K562 (cell line): ENCODE results near the gene TMEM192. TPM values are rescaled to one million over a fixed set of nuclear protein-coding genes. Genes with fewer than 3 reads are reported as not detected.

Source experiments
- ATAC-seq: fragments of 200-7000 bp; cut with Tn5 transposase; 3 replicates; pipeline ENCODE4 v1.9.1; 2020; ENCODE audit warnings: moderate library complexity
- BruUV-seq: library from RNA; stranded (reverse); fragments of 400-500 nt; replicated peaks from 2 replicates; lab custom pipeline; 2021; lab: Mats Ljungman, UMichigan
- CTCF ChIA-PET: fragments of 300-600 bp; formaldehyde crosslinking; extraction: SDS; loops from one replicate; lab custom pipeline; 2021; ENCODE audit warnings: low intra/inter-chr PET ratio; lab: Yijun Ruan, JAX
- POLR2A ChIA-PET: fragments of 300-600, 350-650 bp; sonication (Branson Sonifier 250); formaldehyde crosslinking; extraction: SDS; loops from one replicate; lab custom pipeline; 2021; ENCODE audit warnings: antibody characterized with exemption, inconsistent platforms; lab: Yijun Ruan, JAX
- DNase-seq, 4 experiments: peaks; one replicate each; pipeline versions ENCODE4 v3.0.0 to v3.0.0-alpha.2; 2011 to 2018; ENCODE audit warnings: low spot score in 3 of 4, mixed read lengths in 3 of 4; ENCODE audit errors: extremely low read depth in 1 of 4
- FAIRE-seq: peaks from 2 replicates; lab custom pipeline; 2011; peaks lifted over from hg19 to GRCh38; lab: Jason Lieb, UNC
- H2AFZ ChIP-seq: 2 replicates; pipeline ENCODE4 v1.6.0; 2011; ENCODE audit warnings: low read depth, low read length, control low read depth, inconsistent platforms
- H3K27ac ChIP-seq: fragments of 200-600 bp; 3 replicates; pipeline ENCODE4 v1.8.0; 2011; ENCODE audit warnings: low read depth, mild to moderate bottlenecking, control low read depth, inconsistent platforms, low read length, moderate library complexity, mixed read lengths; ENCODE audit errors: extremely low read depth
- H3K27me3 ChIP-seq, 2 experiments: fragments of 300-600 bp in 1 of 2; 2 replicates in 1 of 2; 3 replicates in 1 of 2; pipeline versions ENCODE4 v1.6.0 to v1.8.0; 2011; ENCODE audit warnings: inconsistent platforms in 2 of 2, low read length in 2 of 2, mild to moderate bottlenecking in 1 of 2, mixed read lengths in 1 of 2, moderate library complexity in 1 of 2; ENCODE audit not compliant: control insufficient read depth in 2 of 2, insufficient read depth in 2 of 2
- H3K36me3 ChIP-seq: fragments of 300-600 bp; 3 replicates; pipeline ENCODE4 v1.8.0; 2011; ENCODE audit warnings: mild to moderate bottlenecking, low read length, inconsistent platforms; ENCODE audit not compliant: control insufficient read depth, insufficient read depth
- H3K4me1 ChIP-seq, 2 experiments: fragments of 200-600 bp in 1 of 2; replicated peaks in 1 of 2; 2 replicates in 1 of 2; 3 replicates in 1 of 2; pipeline versions ENCODE4 v1.5.1 to v1.8.0; 2011; ENCODE audit warnings: inconsistent platforms in 2 of 2, low read length in 2 of 2, mild to moderate bottlenecking in 1 of 2, mixed read lengths in 1 of 2, moderate library complexity in 1 of 2; ENCODE audit not compliant: control insufficient read depth in 2 of 2, insufficient read depth in 2 of 2
- H3K4me2 ChIP-seq: 2 replicates; pipeline ENCODE4 v1.6.1; 2011; ENCODE audit warnings: low read length, control low read depth, inconsistent platforms, mixed read lengths; ENCODE audit not compliant: insufficient read depth
- H3K4me3 ChIP-seq: fragments of 200-600 bp; sonication (generic), shearing (Covaris generic); 2 replicates; pipeline ENCODE4 v1.5.1; 2016; ENCODE audit warnings: control low read depth, inconsistent platforms
- H3K79me2 ChIP-seq: fragments of 200-600 bp; 3 replicates; pipeline ENCODE4 v1.8.0; 2011; ENCODE audit warnings: low read length, inconsistent platforms; ENCODE audit not compliant: control insufficient read depth, insufficient read depth
- H3K9ac ChIP-seq, 2 experiments: 2 replicates each; pipeline versions ENCODE4 v1.6.0 to v1.6.1; 2011; ENCODE audit warnings: low read depth in 2 of 2, low read length in 2 of 2, control low read depth in 1 of 2, inconsistent platforms in 1 of 2, mild to moderate bottlenecking in 1 of 2, mixed read lengths in 1 of 2; ENCODE audit not compliant: insufficient read depth in 1 of 2
- H3K9me1 ChIP-seq: one replicate; pipeline ENCODE4 v1.6.0; 2011; ENCODE audit warnings: inconsistent platforms, mild to moderate bottlenecking, low read length, moderate library complexity; ENCODE audit not compliant: control insufficient read depth, insufficient read depth
- H3K9me3 ChIP-seq: replicated peaks from 2 replicates; pipeline ENCODE4 v1.5.1; 2011; ENCODE audit warnings: low read depth, low read length, inconsistent platforms; ENCODE audit not compliant: control insufficient read depth, insufficient read depth
- H4K20me1 ChIP-seq: replicated peaks from 2 replicates; pipeline ENCODE4 v1.6.1; 2011; ENCODE audit warnings: low read length, inconsistent platforms, mixed read lengths; ENCODE audit not compliant: control insufficient read depth, insufficient read depth
- FOXA3 ChIP-seq, 2 experiments: fragments of 450-650 bp in 1 of 2; sonication (generic) in 1 of 2; formaldehyde crosslinking; IDR thresholded peaks in 1 of 2; conservative IDR thresholded peaks in 1 of 2; 2 replicates each; pipeline versions ENCODE4 v1.4.0 to v1.8.0; 2020 to 2022; ENCODE audit warnings: mild to moderate bottlenecking in 2 of 2, missing genetic modification reagents in 1 of 2
- GABPB2 ChIP-seq: fragments of 250-450 bp; sonication (Bioruptor Pico); conservative IDR thresholded peaks from 2 replicates; pipeline ENCODE4 v1.5.1; 2021; ENCODE audit warnings: mild to moderate bottlenecking
- HOXB6 ChIP-seq: fragments of 250-450 bp; sonication (Bioruptor Pico); IDR thresholded peaks from 2 replicates; pipeline ENCODE4 v1.5.1; 2022; ENCODE audit warnings: mild to moderate bottlenecking, borderline replicate concordance
- MGA ChIP-seq: fragments of 450-650 bp; IDR thresholded peaks from 2 replicates; pipeline ENCODE4 v1.6.1; 2016; ENCODE audit warnings: mild to moderate bottlenecking, moderate library complexity
- STAT6 ChIP-seq: sonication (generic); formaldehyde crosslinking; IDR thresholded peaks from 2 replicates; pipeline ENCODE4 v1.8.1; 2023; ENCODE audit warnings: mild to moderate bottlenecking, missing genetic modification reagents
- WGBS: fragments of 100-300 bp; shearing (Covaris generic); methylation state at CpG from one replicate; pipeline ENCODE4 v1.1.6; 2016; ENCODE audit warnings: low coverage, mixed read lengths; ENCODE audit not compliant: insufficient coverage; ENCODE audit errors: missing lambda C conversion rate; 5-methylcytosine and 5-hydroxymethylcytosine counted together
- in situ Hi-C: fragments of 300-500 bp; cut with MboI; formaldehyde crosslinking; loops from 4 replicates; pipeline ENCODE4 v1.15.0; 2018; ENCODE audit warnings: inconsistent platforms, mixed read lengths
- intact Hi-C: fragments of 100-400 bp; cut with micrococcal nuclease; formaldehyde crosslinking; loops from 2 replicates; pipeline ENCODE4 v1.14.2; 2022
- polyA plus RNA-seq, 8 experiments: library from polyadenylated mRNA; depleted of rRNA in 4 of 8; stranded (reverse) in 5 of 8; unstranded in 3 of 8; fragments of >200 nt; fragmentation: Nextera tagmentation in 2 of 8; fragmentation: Illumina TruSeq in 1 of 8; extraction: Ambion mirVana in 2 of 8; extraction: Trizol in 1 of 8; gene quantifications; 2 replicates each; pipeline versions ENCODE4 v1.2.1 to v1.2.3, GENCODE V29; 2011 to 2014; ENCODE audit warnings: inconsistent platforms in 1 of 8, missing spikeins in 1 of 8
- total RNA-seq, 7 experiments: library from RNA; depleted of rRNA in 6 of 7; stranded (reverse); fragments of >200 nt in 6 of 7; fragmentation: Illumina TruSeq in 2 of 7; extraction: Trizol in 2 of 7; gene quantifications; 2 replicates each; pipeline versions ENCODE4 v1.2.1 to v1.2.3, GENCODE V29; 2011 to 2021; ENCODE audit warnings: low replicate concordance in 1 of 7

The TMEM192 gene
- total and polyA plus RNA-seq, 9 of the 15 experiments (the other 6 are each of a cell fraction or from before 2014, with no cell fraction given) = 4.4 to 28.5 (median 13.3) TPM

GRCh38 chr4:165053645-165054044 lies 59.0 kb downstream of the TMEM192 start, which contains the start of gene TRIM75:
TRIM75 (plus strand) TSS chr4:165053866; CDS start chr4:165059148, 5,282 bp downstream.
- no peaks in the 10 kb centered on the region; a peak in 1 of 5 replicates for H3K4me1 ChIP-seq
- in situ Hi-C loops (no loop called here), intact Hi-C loops (no loop called here)
- ATAC-seq (no peak; the same call in 2 of the 3 replicates), FAIRE-seq (no peak), DNase-seq (no peak)
- no peaks in the 10 kb centered on the region for H4K20me1 ChIP-seq
- no peaks in the 10 kb centered on the region for H3K9me1 ChIP-seq
- H3K27ac ChIP-seq = no peak within 1 kb of the TSS
- no TSS peak for BruUV-seq
- CTCF ChIA-PET = no interaction called here
- no peak within 1 kb of the TSS for H3K4me2 ChIP-seq
- H3K4me3 ChIP-seq = no peak within 1 kb of the TSS
- no peak within 1 kb of the TSS for H3K9ac ChIP-seq
- WGBS = 18% methylated on average over 6 of the region's 6 CpGs
- POLR2A ChIA-PET = no interaction called here
- no peak within 1 kb of the TSS for H2AFZ ChIP-seq
- TF ChIP-seq GABPB2 (CRISPR knock-in tag) (no peak), STAT6 (CRISPR knock-in tag) (no peak), MGA (no peak), FOXA3 (CRISPR knock-in tag; conservative IDR thresholded peaks at IDR 0.05 in 1 of 2, IDR thresholded peaks at IDR 0.05 in 1 of 2) (no peak), HOXB6 (CRISPR knock-in tag) (no peak)
- H3K9me3 ChIP-seq = no peaks in the 10 kb centered on the region
- H3K79me2 ChIP-seq = no peaks in the 10 kb centered on the region
- no peaks in the 10 kb centered on the region for H3K36me3 ChIP-seq
- peaks cover under 1 to 27% of the 10 kb centered on the region in 2 experiments; a peak in 3 of 5 replicates for H3K27me3 ChIP-seq
